ENCODE data around the gene HPCAL1.
"Not testable (repeated sequence)": the region's sequence is repeated elsewhere in the genome, so short reads cannot be mapped to it uniquely, and the experiment has no call there.

Gene HPCAL1

GRCh38 chr2:10442469-10443126 is 139.9 kb downstream of the HPCAL1 start:
- DNase-seq (ENCODE audit: low read depth): not testable (repeated sequence)

DNA sequence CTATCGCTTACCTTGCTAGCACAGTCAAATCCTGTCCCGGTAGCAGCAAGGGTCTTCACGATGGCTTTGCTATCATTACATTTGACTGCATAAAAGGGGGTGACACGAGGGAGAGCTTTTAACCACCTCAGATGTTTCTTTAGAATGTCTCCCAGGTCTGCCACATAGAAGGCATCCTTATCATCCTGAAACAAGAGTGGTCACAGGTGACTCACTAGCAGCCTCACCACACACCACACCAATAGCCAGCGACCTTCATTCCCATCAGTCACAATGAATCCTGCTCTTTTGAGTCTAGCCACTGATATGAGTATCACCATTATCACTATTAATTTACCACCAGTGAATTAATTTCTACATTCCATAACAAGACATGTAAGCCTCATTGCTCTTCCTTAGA is 141.8 kb downstream of the HPCAL1 start:
- no peak for DNase-seq (ENCODE audit: low read depth)

- no peak for DNase-seq (ENCODE audit: low read depth)
These were observed 143.9 kb downstream of the HPCAL1 start for GRCh38 chr2:10446631-10447030.

DNA sequence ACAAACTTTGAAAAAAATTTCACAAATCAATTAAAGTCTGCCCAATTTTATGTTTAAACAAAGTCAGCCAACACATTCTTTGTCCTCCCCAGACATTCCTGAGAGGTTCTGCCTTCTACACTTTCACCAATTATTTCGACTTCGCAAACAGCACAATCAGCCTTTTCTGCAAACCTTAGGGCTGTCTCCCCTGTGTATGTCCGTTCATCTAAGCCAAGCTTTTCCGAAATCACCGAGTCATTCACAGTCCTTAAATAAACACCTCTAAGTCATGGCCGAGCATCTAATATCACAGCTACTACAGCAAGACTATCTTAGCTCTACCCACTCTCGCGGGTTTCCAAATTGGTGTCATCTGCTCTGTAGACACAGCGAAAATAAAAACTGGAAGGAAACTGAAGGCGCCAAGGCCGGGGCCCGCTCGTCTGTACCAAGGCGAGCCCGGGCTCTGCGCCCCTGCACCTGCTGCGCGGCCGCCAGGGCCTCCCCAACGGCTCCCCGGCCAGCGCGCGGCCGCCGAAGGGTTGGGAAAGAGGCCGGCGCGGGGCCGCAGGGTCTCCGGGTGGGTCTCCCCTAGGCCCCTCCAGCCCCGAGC is 144.7 kb downstream of the HPCAL1 start:
- DNase-seq (ENCODE audit: low read depth): no peak

GRCh38 chr2:10447895-10448575 is 145.3 kb downstream of the HPCAL1 start, which contains the start of gene ODC1:
ODC1 (minus strand) TSS chr2:10448327; CDS start chr2:10445032, 3,295 bp downstream.
- peak; percentile 83 for DNase-seq (ENCODE audit: low read depth)

GRCh38 chr2:10448576-10449485 is 146.1 kb downstream of the HPCAL1 start:
- DNase-seq (ENCODE audit: low read depth): no peak

DNA sequence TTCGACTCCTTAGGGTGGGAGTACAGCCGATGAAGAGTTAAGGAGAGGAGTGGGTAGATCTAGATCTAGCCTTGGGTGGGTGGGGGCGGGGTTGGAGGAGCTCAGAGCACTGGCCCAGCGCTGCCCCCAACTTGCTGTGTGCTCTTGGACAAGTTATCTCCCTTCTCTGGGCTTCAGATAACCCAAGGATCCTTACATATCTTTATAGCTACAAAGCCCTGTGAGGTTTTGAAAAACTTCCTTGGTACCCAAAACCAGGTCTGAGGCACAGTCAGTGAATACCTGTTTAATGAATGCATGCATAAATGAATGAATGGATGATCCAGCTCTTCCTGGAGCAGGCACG is 146.8 kb downstream of the HPCAL1 start:
- DNase-seq (ENCODE audit: low read depth): no peak

DNA sequence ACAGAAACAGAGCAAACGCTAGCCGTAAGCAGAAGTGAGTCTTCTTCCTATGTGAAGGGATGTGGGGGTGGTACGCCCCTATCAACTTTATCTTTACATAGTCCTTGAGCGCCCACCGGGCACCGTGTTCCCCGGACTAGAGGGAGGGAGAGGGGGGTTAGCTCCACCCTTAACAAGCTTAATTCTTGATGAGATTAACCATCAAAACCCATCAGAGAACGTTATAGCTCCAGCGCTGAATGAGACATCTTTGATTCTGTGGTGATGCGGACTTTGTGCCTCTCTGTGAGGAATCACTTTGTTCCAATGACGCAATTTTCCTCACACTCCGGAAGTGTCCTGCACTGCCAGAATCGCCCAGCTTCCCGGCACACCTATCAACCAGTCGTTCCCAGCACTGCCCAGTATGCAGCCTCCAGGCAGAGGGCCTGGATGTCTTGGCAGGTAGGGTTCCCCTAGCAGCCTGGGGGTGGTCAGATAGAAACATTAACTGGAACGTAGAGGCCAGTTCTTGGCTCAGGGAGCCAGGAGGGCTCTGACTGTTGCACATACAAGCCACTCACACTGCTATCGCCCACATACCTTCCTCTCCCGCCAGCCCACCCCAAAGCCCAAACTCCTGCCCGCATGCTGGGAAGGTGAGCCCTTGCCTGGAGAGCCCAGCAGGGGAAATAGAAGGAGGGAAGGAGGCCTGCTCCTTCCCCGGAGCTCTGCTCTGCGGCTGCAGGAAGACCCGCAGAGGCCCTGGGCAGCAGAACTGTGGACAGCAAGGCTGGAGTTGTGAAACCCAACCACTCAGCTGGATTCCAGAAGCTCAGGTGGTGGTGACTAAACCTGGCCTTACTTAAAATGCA is 147.4 kb downstream of the HPCAL1 start:
- DNase-seq (ENCODE audit: low read depth): no peak

- DNase-seq (ENCODE audit: low read depth): no peak
These were observed 149.1 kb downstream of the HPCAL1 start for GRCh38 chr2:10451819-10452218.

- DNase-seq (ENCODE audit: low read depth): peak; percentile 69
These were observed 149.6 kb downstream of the HPCAL1 start for GRCh38 chr2:10452312-10452711.

DNA sequence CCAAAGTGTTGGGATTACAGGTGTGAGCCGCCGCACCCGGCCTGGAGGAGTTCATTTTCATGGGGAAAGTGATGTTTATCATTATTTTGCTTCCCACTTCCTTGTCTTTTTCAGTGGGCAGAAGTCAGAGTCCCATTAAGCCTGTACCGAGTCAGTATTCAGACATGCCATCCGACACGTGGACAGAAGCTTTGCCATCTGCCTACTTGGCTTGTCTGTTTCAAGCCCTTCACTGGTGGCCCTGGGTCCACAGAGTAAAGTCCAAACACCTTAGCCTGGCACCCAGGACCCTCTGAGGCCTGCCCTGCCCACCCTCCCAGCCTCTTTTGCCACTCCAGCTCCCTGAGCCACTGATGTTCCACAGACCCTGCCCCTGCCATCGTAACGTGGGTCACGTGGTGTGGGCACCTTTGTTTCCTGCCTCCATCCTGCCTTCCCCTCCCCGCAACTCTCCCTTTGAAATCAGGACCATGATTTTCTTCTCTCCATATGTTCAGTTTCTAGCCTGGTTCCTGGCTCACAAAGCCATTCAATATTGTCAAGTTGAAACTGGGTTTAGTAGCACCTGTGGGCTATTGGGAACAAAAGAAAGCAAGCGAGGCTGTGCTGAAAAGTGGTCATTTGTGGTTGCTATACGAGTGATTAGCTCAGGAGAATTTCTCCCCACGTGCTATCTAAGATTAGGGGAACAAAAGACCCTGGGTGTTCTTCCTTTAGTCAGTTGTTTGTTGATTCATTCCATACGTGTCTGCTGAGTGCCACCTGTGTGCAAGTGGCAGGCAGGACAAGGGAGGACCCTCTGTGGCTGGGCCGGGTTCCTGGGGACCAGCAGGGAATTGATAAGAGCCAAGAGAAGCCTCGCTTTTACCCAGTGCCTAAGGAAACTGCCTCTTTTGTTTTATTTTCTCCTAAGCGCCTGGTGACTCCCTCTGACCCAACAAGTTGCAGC is 150.5 kb downstream of the HPCAL1 start:
- DNase-seq (ENCODE audit: low read depth): no peak

DNA sequence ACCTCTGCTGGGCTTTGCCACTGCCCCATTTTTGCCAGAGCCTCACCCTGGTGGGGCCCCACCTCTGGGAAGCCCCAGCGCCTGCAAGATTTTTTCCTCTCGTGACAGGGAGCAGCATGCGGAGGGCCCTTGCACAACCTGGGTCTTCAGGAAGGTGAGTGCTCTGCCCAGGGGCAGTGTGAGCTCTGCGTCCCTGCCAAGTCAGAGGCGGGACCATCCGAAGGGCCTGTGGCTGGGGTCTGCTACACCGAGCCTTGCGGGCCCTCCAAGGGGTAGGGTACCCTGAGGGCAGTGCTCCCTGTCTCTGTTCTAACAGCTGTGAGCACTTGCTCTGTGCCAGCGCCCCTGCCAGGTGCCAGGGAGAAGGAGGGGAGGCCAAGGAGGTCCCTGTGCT is 151.2 kb downstream of the HPCAL1 start:
- no peak for DNase-seq (ENCODE audit: low read depth)

- no peak for DNase-seq (ENCODE audit: low read depth)
These were observed 151.8 kb downstream of the HPCAL1 start for GRCh38 chr2:10454505-10454904.

- not testable (repeated sequence) for DNase-seq (ENCODE audit: low read depth)
These were observed 154.5 kb downstream of the HPCAL1 start for GRCh38 chr2:10457195-10457594.

GRCh38 chr2:10457846-10458598 is 155.3 kb downstream of the HPCAL1 start:
- DNase-seq (ENCODE audit: low read depth): no peak

- DNase-seq (ENCODE audit: low read depth): no peak
These were observed 157.7 kb downstream of the HPCAL1 start for GRCh38 chr2:10460366-10460796.

DNA sequence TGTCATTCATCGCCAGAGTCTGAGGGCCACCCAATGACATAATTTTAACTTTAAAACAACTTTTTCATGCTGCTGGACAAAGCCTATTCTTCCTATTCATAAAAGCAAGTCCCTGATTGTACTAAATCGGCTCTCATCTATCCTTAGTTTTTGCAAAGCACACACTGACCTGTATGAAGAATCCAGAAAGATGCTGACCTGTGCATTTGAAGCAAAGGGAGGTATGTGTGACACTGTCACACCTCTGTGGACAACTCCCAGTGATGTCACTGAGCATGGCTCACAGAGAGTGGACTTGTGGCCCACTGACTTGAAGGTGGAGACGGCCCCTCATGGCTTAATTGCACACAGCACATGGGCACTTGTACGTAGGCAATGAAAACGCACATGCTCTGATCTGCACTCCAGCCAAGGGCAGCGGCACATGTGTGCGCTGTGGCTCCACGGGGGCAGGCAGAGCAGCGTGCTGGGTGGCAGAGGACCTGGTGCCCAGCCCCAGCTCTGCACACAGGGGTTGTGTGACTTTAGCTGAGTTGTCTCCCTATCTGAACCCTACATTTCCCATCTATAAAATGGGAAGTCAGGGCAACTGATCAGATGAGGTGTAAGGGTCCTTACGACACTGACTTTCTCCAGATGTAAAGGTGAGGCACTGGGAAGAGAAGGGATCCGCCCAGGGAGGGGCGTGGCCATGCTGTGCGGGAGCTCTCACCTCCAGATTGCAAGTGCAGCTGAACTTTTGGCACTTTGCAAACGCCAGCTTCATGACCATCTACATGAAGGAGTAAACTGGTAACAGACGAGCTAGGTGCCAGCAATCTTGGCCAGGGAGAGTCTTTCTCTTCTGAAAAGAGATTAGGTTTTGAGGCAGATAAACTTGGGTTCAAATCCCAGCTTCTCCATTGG is 159.7 kb downstream of the HPCAL1 start:
- DNase-seq (ENCODE audit: low read depth): no peak

DNA sequence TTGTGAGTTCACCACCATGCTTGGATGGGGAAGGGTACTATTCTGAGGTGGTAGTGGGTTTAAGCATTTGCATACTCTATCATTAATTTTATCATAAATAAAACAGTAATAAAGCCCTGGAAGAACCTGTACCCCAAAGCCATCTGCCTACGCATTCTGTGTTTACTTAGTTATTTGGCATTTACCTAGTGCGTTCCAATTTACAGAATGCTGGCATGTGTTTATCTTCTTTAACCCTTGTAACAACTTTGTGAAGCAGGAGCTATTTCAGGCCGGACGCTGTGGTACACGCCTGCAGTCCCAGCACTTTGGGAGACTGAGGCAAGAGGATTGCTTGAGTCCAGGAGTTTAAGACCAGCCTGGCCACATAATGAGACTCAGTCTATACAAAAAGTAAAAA is 163.2 kb downstream of the HPCAL1 start:
- DNase-seq (ENCODE audit: low read depth): no peak

Data from GM04504 (cell line).